Measurements from ENCODE around the gene ZBTB20. TPM values are rescaled to one million over a fixed set of nuclear protein-coding genes. Genes with fewer than 3 reads are reported as not detected.
A peak's percentile ranks its signal among the peaks of the same experiment; 100 is the strongest.

Gene ZBTB20
- total RNA-seq, 1 experiment from 2014 or later: 10.7 TPM

- no peak for DNase-seq (ENCODE audit: unreplicated experiment)
- Mint-ChIP-seq H3K27ac (ENCODE audit: low read depth, unreplicated experiment) (peak overlapping the region; percentile 30), H3K4me3 (ENCODE audit: unreplicated experiment) (no peak overlapping the region), H3K27me3 (ENCODE audit: insufficient read depth, unreplicated experiment) (no peaks in the 10 kb centered on the region), H3K4me1 (ENCODE audit: insufficient read depth, unreplicated experiment) (peaks cover 12% of the 10 kb centered on the region), H3K9me3 (ENCODE audit: unreplicated experiment) (peaks cover 7% of the 10 kb centered on the region), H3K36me3 (ENCODE audit: insufficient read depth, unreplicated experiment) (no peaks in the 10 kb centered on the region)
- BruUV-seq (replicated peaks): no TSS peak
- ChIA-PET CTCF (no interaction called here), POLR2A (no interaction called here)
- TF ChIP-seq CTCF (IDR thresholded peaks at IDR 0.05; ENCODE audit: unreplicated experiment): no peak
- intact Hi-C loops (cut with micrococcal nuclease): no loop called here
These were observed 601.9 kb downstream of the ZBTB20 start for GRCh38 chr3:114545193-114545592.

GRCh38 chr3:114542359-114542758 is 604.7 kb downstream of the ZBTB20 start:
- Mint-ChIP-seq H3K27me3 (ENCODE audit: insufficient read depth, unreplicated experiment) (no peaks in the 10 kb centered on the region), H3K36me3 (ENCODE audit: insufficient read depth, unreplicated experiment) (no peaks in the 10 kb centered on the region), H3K9me3 (ENCODE audit: unreplicated experiment) (peaks cover 7% of the 10 kb centered on the region), H3K27ac (ENCODE audit: low read depth, unreplicated experiment) (no peak overlapping the region), H3K4me3 (ENCODE audit: unreplicated experiment) (no peak overlapping the region), H3K4me1 (ENCODE audit: insufficient read depth, unreplicated experiment) (peaks cover 12% of the 10 kb centered on the region)
- TF ChIP-seq CTCF (IDR thresholded peaks at IDR 0.05; ENCODE audit: unreplicated experiment): no peak
- DNase-seq (ENCODE audit: unreplicated experiment): no peak
- ChIA-PET POLR2A (no interaction called here), CTCF (interaction anchor here (0.6 to 1.1 kb wide), 2 partner anchors 94 to 149 kb away, joined by 3 to 4 read pairs; no protein-coding TSS in a partner anchor)
- no TSS peak for BruUV-seq (replicated peaks)
- intact Hi-C loops (cut with micrococcal nuclease): no loop called here

GRCh38 chr3:114539525-114539924 is 607.6 kb downstream of the ZBTB20 start:
- no TSS peak for BruUV-seq (replicated peaks)
- Mint-ChIP-seq H3K27ac (ENCODE audit: low read depth, unreplicated experiment) (no peak overlapping the region), H3K4me3 (ENCODE audit: unreplicated experiment) (no peak overlapping the region), H3K4me1 (ENCODE audit: insufficient read depth, unreplicated experiment) (peaks cover 3% of the 10 kb centered on the region), H3K9me3 (ENCODE audit: unreplicated experiment) (peaks cover 5% of the 10 kb centered on the region), H3K36me3 (ENCODE audit: insufficient read depth, unreplicated experiment) (no peaks in the 10 kb centered on the region), H3K27me3 (ENCODE audit: insufficient read depth, unreplicated experiment) (no peaks in the 10 kb centered on the region)
- TF ChIP-seq CTCF (IDR thresholded peaks at IDR 0.05; ENCODE audit: unreplicated experiment): no peak
- POLR2A ChIA-PET: no interaction called here
- intact Hi-C loops (cut with micrococcal nuclease): no loop called here
- no peak for DNase-seq (ENCODE audit: unreplicated experiment)
- CTCF ChIA-PET: interaction anchor here (0.8 kb wide), 1 partner anchor 1297 kb away, joined by 4 read pairs; no protein-coding TSS in a partner anchor

GRCh38 chr3:114538211-114538610 is 608.9 kb downstream of the ZBTB20 start:
- Mint-ChIP-seq H3K4me3 (ENCODE audit: unreplicated experiment) (no peak overlapping the region), H3K36me3 (ENCODE audit: insufficient read depth, unreplicated experiment) (no peaks in the 10 kb centered on the region), H3K27ac (ENCODE audit: low read depth, unreplicated experiment) (no peak overlapping the region), H3K4me1 (ENCODE audit: insufficient read depth, unreplicated experiment) (no peaks in the 10 kb centered on the region), H3K9me3 (ENCODE audit: unreplicated experiment) (no peaks in the 10 kb centered on the region), H3K27me3 (ENCODE audit: insufficient read depth, unreplicated experiment) (no peaks in the 10 kb centered on the region)
- ChIA-PET CTCF (interaction anchor here (1.0 kb wide), 1 partner anchor 12 kb away, joined by 3 read pairs; no protein-coding TSS in a partner anchor), POLR2A (interaction anchor here (0.6 to 0.7 kb wide), 2 partner anchors 113 to 157 kb away, joined by 3 read pairs; no protein-coding TSS in a partner anchor)
- intact Hi-C loops (cut with micrococcal nuclease): no loop called here
- no TSS peak for BruUV-seq (replicated peaks)
- TF ChIP-seq CTCF (IDR thresholded peaks at IDR 0.05; ENCODE audit: unreplicated experiment): no peak
- no peak for DNase-seq (ENCODE audit: unreplicated experiment)

Measured in MCF 10A (cell line).